ENCODE measurements around the gene SMC1B.

Gene SMC1B

GRCh38 chr22:45460288-45461109 lies 47.1 kb upstream of the SMC1B start:
- Histone ChIP-seq H3K79me2 (ENCODE audit: insufficient read depth, low read length) (no peaks in the 10 kb centered on the region), H3F3A (ENCODE audit: insufficient read depth, low read length) (no peaks in the 10 kb centered on the region)

DNA sequence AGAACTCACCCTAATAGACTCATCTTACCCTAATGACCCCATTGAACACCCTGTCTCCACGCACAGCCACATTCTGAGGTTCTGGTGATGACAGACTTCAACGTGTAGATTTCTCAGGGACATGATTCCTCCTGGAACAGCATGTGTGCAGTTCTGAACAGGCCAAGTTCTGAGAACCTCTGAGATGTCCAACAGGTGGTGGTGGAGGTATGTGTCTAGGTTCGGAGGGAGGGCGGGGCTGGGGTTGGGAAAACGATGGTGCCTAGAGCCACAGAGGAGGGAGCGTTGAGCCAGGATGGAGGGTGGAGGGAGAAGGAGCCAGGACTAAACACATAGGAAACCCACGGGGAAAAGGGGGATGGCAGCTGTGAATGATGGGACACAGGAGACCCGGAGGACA lies 45.8 kb upstream of the SMC1B start:
- no peak for TF ChIP-seq EZH2 (IDR thresholded peaks at IDR 0.05; ENCODE audit: borderline replicate concordance, low read length)
- TF ChIP-seq, protein P1, sequence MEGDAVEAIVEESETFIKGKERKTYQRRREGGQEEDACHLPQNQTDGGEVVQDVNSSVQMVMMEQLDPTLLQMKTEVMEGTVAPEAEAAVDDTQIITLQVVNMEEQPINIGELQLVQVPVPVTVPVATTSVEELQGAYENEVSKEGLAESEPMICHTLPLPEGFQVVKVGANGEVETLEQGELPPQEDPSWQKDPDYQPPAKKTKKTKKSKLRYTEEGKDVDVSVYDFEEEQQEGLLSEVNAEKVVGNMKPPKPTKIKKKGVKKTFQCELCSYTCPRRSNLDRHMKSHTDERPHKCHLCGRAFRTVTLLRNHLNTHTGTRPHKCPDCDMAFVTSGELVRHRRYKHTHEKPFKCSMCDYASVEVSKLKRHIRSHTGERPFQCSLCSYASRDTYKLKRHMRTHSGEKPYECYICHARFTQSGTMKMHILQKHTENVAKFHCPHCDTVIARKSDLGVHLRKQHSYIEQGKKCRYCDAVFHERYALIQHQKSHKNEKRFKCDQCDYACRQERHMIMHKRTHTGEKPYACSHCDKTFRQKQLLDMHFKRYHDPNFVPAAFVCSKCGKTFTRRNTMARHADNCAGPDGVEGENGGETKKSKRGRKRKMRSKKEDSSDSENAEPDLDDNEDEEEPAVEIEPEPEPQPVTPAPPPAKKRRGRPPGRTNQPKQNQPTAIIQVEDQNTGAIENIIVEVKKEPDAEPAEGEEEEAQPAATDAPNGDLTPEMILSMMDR (IDR thresholded peaks at IDR 0.05; ENCODE audit: low read length): no peak
- Histone ChIP-seq H3K4me3 (ENCODE audit: low read depth, low read length, poor library complexity, severe bottlenecking) (no peak overlapping the region), H3K79me2 (ENCODE audit: insufficient read depth, low read length) (no peaks in the 10 kb centered on the region), H4K20me1 (ENCODE audit: insufficient read depth, low read length) (no peaks in the 10 kb centered on the region), H3K4me1 (ENCODE audit: insufficient read depth, low read length, severe bottlenecking) (no peaks in the 10 kb centered on the region), H3K9me2 (ENCODE audit: low read depth, low read length) (no peaks in the 10 kb centered on the region), H2AFZ (ENCODE audit: low read length) (no peak overlapping the region), H3K9me3 (ENCODE audit: low read length) (no peaks in the 10 kb centered on the region), H3K27ac (ENCODE audit: low read depth, low read length, poor library complexity, severe bottlenecking) (no peak overlapping the region), H3K9ac (ENCODE audit: low read length) (no peak overlapping the region), H3F3A (ENCODE audit: insufficient read depth, low read length) (no peaks in the 10 kb centered on the region), H3K4me2 (ENCODE audit: low read length) (no peak overlapping the region), H3K36me3 (ENCODE audit: insufficient read depth, low read length) (no peaks in the 10 kb centered on the region; the same call in 1 of the 2 replicates), H3K27me3 (ENCODE audit: insufficient read depth, low read length) (no peaks in the 10 kb centered on the region; the same call in 1 of the 2 replicates)

More at GRCh38 chr22:45460288-45461109, 47.1 kb upstream of the SMC1B start:
- no peaks in the 10 kb centered on the region for H3K4me1 ChIP-seq (ENCODE audit: insufficient read depth, low read length, severe bottlenecking)
- TF ChIP-seq, protein P1 (IDR thresholded peaks at IDR 0.05; ENCODE audit: low read length): no peak
- no peak for TF ChIP-seq EZH2 (IDR thresholded peaks at IDR 0.05; ENCODE audit: borderline replicate concordance, low read length)
- H3K9me2 ChIP-seq (ENCODE audit: low read depth, low read length): no peaks in the 10 kb centered on the region
- H3K36me3 ChIP-seq (ENCODE audit: insufficient read depth, low read length): no peaks in the 10 kb centered on the region; the same call in 1 of the 2 replicates
- no peaks in the 10 kb centered on the region for H3K9me3 ChIP-seq (ENCODE audit: low read length)
- H3K4me2 ChIP-seq (ENCODE audit: low read length): no peak overlapping the region
- no peaks in the 10 kb centered on the region for H3K27me3 ChIP-seq (ENCODE audit: insufficient read depth, low read length)
- H4K20me1 ChIP-seq (ENCODE audit: insufficient read depth, low read length): no peaks in the 10 kb centered on the region
- H3K4me3 ChIP-seq (ENCODE audit: low read depth, low read length, poor library complexity, severe bottlenecking): no peak overlapping the region
- H3K27ac ChIP-seq (ENCODE audit: low read depth, low read length, poor library complexity, severe bottlenecking): no peak overlapping the region
- H3K9ac ChIP-seq (ENCODE audit: low read length): no peak overlapping the region
- H2AFZ ChIP-seq (ENCODE audit: low read length): no peak overlapping the region

DNA sequence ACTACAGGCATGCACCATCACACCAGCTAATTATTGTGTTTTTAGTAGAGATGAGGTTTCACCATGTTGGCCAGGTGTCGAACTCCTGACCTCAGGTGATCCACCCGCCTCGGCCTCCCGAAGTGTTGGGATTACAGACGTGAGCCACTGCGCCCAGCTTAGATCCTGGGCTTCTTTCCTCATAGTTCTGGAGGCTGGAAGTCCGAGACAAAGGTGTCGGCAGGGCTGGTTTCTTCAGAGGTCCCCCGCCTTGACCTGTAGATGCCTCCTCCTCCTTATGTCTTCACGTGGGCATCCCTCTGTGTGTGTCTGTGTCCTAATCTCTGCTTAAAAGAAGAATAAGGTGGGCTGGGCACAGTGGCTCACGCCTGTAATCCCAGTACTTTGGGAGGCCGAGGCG lies 45.1 kb upstream of the SMC1B start:
- Histone ChIP-seq H3K4me3 (ENCODE audit: low read depth, low read length, poor library complexity, severe bottlenecking) (no peak overlapping the region), H3F3A (ENCODE audit: insufficient read depth, low read length) (no peaks in the 10 kb centered on the region), H3K9me3 (ENCODE audit: low read length) (no peaks in the 10 kb centered on the region), H3K9me2 (ENCODE audit: low read depth, low read length) (no peaks in the 10 kb centered on the region), H2AFZ (ENCODE audit: low read length) (no peak overlapping the region), H3K4me1 (ENCODE audit: insufficient read depth, low read length, severe bottlenecking) (no peaks in the 10 kb centered on the region), H3K27ac (ENCODE audit: low read depth, low read length, poor library complexity, severe bottlenecking) (no peak overlapping the region), H3K36me3 (ENCODE audit: insufficient read depth, low read length) (no peaks in the 10 kb centered on the region), H3K27me3 (ENCODE audit: insufficient read depth, low read length) (no peaks in the 10 kb centered on the region; the same call in 1 of the 2 replicates), H4K20me1 (ENCODE audit: insufficient read depth, low read length) (no peaks in the 10 kb centered on the region), H3K4me2 (ENCODE audit: low read length) (no peak overlapping the region), H3K79me2 (ENCODE audit: insufficient read depth, low read length) (no peaks in the 10 kb centered on the region), H3K9ac (ENCODE audit: low read length) (no peak overlapping the region)
- TF ChIP-seq, protein P1 (IDR thresholded peaks at IDR 0.05; ENCODE audit: low read length): no peak
- no peak for TF ChIP-seq EZH2 (IDR thresholded peaks at IDR 0.05; ENCODE audit: borderline replicate concordance, low read length)
